ENCODE data around the gene AGK. TPM values are rescaled to one million over a fixed set of nuclear protein-coding genes. Genes with fewer than 3 reads are reported as not detected.
"Not testable (repeated sequence)": the region's sequence is repeated elsewhere in the genome, so short reads cannot be mapped to it uniquely, and the experiment has no call there.

AGK gene
- total RNA-seq, 1 experiment from 2014 or later = 57.9 TPM

DNA sequence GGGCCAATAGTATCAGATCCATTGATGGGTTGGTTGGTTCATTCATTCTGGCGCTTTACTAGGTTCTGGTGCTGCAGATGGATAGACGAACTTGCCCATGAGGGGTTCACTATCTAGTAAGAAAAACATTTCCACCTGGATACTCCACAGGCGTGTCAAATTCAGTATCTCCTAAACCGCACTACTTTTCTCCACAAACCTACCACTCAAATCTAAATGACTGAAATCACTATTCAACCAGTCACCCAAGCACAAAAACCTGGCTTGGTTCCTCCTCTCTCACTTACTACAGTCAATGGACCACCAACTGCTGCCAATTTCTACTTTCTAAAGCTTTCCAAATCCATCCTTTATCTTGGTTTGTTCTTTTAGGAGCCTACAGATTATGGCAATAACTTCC, 572 bp downstream of the AGK start:
- DNase-seq (ENCODE audit: low read depth) = no peak

DNA sequence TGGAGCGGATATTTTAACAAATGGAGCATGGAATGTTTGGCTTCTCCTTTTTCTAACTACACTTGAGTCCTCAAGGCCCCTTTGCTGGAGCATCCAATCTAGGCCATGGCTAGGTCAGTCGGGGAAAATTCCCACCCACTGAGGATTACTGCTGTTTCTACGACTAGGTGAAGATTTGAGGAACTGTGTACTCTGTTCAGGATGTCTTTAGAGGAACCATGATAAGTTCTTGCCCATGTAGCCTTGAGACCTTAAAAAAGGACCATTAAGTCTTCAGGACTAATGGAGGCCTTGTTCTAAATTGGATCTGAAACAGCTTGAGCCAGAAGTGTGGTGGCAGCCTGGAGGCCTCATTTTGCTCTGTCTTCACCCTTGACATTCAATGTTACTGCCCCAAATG, 6.2 kb downstream of the AGK start:
- DNase-seq (ENCODE audit: low read depth) = no peak

DNA sequence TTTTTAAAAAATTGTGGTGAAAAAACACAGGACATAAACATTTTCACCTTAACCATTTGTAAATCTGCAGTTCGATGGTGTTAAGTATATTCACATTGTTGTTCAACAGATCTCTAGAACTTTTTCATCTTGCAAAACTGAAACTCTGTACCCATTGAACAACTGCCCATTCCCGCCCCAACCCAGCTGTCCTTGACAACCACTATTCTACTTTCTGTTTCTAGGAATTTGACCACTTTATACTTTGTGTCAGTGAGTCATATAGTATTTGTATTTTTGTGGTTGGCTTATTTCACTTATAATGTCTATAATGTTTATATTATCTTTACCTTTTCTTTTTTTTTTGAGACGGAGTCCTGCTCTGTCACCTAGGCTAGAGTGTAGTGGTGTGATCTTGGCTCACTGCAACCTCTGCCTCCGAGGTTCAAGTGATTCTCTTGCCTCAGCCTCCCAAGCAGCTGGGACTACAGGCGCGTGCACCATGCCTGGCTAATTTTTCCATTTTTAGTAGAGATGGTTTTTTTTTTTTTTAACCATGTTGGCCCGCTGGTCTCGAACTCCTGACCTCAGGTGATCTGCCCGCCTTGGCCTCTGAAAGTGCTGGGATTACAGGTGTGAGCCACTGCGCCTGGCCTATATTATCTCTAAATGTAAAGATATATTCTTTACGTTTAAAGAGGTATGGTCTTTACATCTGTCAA, 6.8 kb downstream of the AGK start:
- DNase-seq (ENCODE audit: low read depth) = peak; percentile 18

DNA sequence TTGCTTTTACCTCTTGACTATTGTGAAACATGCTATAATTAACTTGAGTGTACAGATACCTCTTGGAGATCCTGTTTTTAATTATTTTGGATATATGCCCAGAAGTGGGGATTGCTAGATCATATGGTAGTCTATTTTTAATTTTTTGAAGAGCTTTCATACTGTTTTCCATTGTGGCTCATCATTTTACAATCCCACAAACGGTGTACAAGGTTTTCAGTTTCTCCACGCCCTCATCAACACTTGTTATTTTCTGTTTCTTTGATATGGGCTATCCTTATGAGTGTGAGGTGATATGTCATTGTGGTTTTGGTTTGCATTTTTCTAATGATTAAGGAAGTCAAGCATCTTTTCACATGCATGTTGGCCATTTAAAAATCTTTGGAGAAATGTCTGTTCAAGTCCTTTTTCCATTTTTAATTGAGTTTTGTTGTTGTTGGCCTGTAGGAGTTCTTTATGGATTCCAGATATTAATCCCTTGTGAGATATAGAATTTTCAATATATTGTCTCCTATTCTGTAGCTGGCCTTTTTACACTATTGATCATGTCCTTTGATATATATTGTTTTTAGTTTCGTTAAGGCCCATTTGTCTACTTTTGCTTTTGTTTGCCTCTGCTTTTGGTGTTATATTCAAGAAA, 7.5 kb downstream of the AGK start:
- no peak for DNase-seq (ENCODE audit: low read depth)

DNA sequence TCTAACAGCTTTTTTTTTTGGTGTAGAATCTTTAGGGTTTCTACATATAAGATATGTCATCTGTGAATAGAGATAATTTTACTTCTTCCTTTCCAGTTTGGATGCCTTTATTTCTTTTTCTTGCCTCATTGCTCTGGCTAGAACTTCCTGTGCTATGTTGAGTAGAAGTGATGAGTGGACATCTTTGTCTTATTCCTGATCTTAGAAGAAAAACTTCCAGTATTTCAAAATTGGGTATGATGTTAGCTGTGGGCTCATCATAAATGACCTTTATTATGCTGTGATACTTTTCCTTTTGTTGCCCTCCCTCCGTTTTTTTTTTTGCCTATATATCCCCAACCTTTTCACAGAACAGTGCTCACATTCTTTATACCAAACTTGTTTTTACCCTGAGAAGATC, 8.8 kb downstream of the AGK start:
- DNase-seq (ENCODE audit: low read depth) = no peak

DNA sequence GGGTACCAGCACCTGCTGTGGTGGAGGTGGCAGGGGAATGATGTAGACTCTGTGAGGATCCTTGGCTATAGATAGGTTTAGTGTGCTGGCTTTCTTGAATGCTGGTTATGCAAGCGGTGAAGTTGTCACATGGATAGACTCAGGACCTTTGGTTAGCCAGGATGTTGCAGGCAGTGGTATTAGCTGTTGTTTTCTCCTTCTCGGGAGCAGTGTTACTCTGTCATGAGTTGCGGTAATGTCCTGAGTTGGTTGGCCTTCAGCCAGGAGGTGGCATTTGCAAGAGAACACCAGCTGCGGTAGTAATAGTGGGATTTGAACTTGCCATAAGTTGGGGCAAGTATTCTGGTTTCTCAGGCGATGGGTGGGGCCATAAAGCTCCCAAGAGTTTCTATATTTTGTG, 10.8 kb downstream of the AGK start:
- no peak for DNase-seq (ENCODE audit: low read depth)

DNA sequence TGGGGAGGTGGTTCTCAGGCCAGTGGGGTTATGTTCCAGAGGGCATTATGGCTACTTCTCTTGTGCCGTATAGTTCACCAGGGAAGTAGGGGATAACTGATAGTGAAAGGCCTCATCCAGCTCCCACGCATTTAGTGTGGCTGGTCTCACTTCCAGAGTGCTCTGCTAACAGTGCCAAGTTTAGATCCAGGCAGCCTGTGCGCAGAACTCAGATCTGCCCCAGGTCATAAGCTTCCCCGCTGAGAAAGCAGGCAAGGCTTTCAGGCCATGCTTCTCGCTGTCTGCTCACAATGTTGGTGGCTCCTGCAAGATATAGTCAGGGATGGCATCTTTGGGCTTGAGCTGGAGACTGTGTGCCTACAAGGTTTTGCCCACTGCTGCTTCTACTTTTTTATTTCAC, 11.3 kb downstream of the AGK start:
- DNase-seq (ENCODE audit: low read depth) = no peak

DNA sequence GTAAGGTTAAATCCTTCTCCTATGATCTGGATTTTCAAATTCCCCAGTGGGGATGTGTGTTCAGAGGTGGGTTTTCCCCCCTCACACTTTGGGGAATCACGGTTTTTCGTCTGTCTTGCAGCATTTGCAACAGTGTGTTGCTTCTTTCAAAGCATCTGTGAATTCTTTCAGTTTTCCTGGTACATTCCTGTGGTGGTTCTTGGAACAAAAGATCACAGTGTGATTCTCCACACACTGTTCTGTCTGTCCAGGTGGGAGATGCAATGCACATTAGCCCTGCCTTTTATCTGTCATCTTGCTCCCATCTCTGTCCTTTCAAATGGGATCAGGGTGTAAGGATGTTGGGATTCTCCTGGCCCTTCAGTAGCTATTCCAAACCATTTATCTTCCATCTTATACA, 11.8 kb downstream of the AGK start:
- no peak for DNase-seq (ENCODE audit: low read depth)

DNA sequence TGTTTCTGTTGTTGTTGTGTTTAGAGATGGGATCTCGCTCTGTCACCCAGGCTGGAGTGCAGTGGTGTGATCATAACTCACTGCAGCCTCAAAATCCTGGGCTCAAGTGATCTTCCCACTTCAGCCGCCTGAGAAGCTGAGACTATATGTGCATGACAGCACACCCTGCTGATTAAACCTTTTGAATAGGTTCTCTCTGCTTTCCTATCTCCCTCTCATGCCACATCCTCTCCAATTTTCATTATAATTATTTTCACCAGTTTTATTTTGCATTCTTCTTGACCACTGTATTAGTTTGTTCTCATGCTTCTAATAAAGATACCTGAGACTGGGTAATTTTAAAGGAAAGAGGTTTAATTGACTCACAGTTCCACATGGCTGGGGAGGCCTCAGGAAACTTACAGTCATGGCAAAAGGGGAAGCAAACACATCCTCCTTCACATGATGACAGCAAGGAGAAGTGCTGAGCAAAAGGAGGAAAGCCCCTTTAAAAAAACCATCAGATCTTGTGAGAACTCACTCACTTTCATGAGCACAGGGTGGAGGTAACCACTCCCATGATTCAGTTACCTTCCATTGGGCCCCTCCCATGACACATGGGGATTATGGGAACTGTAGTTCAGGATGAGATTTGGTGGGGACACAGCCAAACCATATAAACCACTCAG, 12.9 kb downstream of the AGK start:
- no peak for DNase-seq (ENCODE audit: low read depth)

DNA sequence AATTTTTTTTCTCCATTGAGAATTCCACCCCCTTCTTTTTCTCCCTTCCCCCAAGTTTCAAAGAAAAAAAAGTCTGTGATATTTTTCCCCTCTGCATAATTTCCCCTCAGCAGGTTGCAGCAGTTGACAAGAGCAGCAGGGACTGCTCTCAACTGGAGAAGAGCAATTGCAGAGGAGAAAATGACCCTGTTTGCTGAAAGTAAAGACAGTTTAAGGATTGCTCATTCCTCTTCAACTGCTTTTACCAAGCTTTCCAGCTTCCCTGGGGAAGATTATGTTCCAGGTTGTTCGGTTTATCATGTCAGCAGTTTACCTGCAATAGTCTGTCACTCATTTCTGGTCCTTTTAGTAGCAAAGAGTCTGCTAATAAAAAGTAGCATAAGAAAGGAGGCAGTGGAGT, 16.2 kb downstream of the AGK start:
- DNase-seq (ENCODE audit: low read depth) = no peak

DNA sequence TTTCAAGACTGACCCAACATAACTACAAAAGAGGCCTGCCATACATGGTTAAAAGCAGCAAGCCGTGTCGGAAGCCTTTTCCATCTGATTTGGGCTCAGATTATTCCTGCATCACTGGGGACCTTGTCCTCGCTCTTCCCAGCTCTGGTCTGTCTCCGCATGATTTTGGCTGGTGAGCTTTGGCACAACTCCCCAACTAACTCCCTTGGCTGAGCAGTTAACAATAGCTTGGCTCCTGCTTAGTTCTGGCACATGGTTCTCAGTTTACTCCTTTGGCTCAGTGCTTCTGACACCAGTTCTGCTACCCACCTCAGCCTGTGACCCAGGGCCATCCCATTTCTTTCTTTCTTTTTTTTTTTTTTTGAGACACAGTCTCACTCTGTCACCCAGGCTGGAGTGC, 17.0 kb downstream of the AGK start:
- no peak for DNase-seq (ENCODE audit: low read depth)

DNA sequence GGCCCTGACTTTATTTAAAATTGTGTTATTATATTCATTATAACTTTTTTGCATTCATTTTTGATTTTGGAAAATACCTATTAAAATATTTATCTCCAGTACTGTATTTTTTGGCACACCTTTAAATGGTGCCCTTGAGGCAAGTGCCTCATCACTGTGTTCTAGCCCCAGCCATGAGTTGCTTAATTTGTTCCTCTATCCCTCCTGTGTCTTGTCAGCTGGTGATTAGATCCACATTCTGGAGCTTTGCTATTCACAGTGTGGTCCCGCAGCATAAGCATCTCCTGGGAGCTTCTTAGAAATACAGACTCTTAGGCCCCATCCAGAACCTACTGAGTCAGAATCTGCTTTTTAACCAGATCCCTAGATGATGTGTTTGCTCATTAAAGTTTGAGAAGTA, 19.8 kb downstream of the AGK start:
- no peak for DNase-seq (ENCODE audit: low read depth)

DNA sequence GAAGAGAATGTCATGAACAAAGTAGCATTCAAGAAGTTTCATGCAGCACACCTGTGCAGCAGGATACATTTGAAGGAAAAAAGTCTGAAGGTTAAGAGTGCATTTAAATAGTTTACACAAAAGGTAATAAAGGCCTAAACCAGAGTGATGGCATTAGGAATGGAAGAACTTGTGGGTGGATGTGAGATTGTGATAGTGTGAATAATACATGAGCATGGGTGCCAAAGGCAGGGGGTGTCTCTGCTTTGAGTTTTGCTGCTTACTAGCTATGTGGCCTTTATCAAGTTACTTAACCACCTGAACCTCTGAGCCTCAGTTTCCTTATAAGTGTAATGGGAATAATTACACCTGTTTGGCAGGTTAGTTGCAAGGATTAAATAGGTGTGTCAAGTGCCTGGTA, 21.0 kb downstream of the AGK start:
- DNase-seq (ENCODE audit: low read depth) = no peak

DNA sequence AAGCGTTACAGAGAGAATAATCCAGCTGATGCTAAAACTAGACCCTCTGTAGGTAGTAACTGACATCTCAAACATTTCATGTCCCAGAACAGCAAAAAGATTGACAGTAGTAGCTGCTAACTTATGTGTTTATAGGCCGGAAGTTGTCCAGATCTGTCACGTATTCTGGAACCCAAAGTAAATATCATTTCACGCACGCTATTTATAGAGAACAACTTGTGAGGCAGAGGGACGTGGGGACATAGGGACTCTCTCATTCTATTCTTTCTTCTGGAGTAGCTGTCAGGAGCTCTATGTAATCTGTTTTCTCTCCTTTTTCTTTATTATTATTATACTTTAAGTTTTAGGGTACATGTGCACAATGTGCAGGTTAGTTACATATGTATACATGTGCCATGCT, 22.3 kb downstream of the AGK start:
- DNase-seq (ENCODE audit: low read depth) = no peak

DNA sequence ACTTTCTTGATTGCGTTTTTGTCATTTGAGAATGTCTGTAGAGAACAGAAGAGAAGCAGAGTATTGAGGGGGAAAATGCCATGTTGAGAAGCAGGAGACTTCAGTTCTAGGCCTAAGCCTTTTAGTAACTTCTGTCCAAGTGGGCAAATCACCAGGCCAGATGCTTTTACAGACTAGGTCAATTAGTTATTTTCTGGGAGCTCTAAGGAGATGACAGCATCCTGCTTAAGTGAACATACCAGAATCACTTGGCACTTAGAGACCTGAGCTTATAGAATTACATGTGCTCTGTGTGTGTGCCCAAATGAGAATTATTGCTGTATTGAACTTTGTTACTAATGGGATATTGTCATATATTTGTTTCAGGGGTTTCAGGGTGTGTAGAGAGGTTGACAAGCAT, 24.0 kb downstream of the AGK start:
- DNase-seq (ENCODE audit: low read depth) = no peak

DNA sequence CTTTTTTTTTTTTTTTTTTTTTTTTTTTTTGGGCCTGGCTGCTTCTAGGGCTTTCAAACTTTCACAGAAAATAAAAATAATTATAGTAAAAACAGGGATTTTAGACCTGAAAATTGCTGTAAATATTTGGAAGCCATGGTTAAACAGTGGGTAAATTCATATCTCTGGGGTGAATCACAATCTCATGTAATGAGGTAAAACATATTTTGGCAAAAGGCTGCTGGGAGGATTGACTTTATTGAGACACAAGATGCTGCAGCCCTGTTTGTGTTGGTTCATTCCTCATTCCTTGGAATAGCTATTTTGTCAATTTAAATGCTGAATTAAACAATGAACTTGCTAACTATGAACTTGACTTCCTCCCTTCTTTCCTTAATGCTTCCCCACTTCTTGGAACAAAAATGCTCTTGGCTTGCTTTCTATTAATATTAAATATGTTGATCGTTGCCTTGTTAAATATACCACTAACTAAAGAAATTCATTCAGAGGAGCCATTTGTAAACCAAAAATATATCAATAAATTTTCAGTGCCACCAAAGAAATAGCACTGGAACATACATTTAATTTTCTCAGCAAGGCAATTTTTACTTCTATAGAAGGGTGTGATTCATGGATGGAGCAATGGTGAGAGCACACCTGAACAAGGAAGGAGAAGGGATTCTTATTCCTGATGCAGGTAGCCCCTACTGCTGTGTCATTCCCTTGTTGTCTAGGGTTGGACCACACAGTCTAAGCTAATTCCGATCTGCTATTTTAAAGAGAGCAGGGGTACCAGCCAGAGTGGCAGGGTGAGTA, 24.6 kb downstream of the AGK start:
- no peak for DNase-seq (ENCODE audit: low read depth)

DNA sequence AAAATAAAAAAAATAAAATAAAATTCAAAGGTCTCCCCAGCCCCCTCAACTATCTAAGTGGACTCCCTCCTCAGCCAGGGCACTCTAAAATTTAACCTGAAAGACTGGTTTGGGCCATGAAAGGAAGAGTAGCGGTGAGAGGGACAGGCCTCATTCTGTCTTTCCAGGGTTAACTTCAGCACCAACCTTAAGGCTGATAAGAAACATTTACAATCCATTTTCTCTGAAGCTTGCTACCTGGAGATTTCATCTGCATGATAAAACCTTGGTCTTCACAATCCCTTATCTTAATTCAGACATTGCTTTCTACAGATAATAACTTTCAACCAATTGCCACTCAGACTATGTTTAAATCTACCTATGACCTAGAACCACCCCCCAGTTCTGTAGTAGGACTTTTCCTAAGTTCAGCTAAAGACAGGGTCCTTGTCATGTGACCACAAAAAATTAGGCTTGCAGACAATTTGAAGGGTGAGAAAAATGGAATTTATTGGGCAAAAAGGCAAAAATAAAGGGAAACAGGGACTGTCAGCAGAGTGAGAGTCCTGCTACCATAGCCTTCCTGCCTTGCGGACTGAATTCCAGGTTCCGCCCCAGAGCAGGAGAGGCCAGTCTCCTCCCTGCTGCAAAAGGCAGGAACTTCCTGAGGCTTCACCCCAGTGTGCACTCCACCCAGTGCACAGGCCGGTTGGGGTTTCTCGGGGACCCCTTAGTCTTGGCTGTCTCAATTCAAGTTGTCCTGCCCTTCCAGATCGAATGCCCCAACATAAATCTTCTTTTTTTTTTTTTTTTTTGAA, 26.0 kb downstream of the AGK start:
- no peak for DNase-seq (ENCODE audit: low read depth)

DNA sequence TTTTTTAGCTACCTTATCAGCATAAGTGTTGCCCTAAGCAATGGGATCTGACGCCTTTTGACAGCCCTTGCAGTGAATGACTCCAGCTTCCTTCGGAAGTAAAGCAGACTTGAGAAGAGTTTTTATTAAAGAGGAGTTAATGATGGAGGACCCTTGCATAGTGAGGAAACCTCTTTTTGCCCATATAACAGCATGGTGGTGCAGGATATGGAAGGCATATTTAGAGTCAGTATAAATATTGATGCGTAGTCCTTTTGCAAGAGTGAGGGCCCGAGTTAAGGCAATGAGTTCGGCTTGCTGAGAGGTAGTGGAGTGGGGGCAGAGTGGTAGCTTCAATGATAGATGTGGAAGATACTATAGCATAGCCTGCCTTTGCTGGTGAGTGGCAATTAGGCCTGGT, 28.7 kb downstream of the AGK start:
- DNase-seq (ENCODE audit: low read depth) = not testable (repeated sequence)

DNA sequence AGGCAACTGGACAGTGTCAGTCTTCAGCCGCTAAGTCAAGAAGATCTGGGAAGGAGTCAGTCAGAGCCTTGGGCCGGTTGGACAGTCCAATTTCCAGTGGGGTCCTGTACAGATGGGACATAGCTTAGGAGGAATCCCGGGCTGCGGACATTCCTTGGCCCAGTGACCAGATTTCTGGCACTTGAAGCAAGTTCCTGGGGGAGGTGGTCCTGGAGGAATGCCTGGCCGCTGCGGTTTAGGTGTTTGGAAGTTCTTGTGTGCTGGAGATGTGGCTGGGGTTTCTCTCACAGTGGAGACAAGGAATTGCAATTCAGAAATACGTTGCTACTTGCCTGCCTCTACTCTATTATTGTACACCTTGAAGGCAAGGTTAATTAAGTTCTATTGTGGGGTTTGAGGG, 30.9 kb downstream of the AGK start:
- not testable (repeated sequence) for DNase-seq (ENCODE audit: low read depth)

DNA sequence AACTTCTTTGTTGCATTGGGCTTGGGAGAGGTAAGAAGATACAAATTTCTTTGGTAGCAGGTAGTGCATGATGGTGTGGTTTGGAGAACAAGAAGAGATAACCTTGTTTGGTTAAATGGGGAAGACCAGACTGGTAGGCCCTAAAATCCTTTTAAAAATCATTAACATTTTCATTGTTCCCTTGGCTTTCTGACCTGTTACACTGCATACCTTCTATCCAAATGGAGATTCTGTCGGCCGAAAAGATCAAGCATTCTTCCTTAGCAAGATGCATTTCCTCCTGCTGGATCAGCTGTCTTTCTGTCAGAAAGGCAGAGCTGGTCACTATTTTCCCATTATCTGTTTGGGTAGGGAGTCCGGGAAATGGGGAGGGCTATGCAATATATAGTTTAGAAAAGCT, 33.7 kb downstream of the AGK start:
- no peak for DNase-seq (ENCODE audit: low read depth)

All from HT1080 (cell line).